ENCODE data around the gene ANKFN1.
"Not testable (repeated sequence)": the region's sequence is repeated elsewhere in the genome, so short reads cannot be mapped to it uniquely, and the experiment has no call there.

ANKFN1 gene

DNA sequence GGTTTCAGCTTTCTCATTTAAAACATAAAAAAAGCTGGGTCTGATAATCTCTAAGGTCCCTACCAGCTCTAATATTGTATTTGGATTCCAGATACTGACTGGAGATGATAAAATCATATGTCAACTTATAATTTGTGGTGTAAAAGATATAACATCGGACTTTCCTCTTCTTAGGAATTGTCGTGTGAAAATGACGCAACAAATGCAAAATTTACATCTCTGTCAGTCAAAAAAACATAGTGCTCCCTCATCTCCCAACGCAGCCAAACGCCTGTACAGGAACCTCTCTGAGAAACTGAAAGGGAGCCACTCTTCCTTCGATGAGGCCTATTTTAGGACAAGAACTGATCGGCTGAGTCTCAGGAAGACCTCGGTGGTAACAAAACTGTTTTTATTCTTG, 197.3 kb downstream of the ANKFN1 start:
- DNase-seq, result no peak

DNA sequence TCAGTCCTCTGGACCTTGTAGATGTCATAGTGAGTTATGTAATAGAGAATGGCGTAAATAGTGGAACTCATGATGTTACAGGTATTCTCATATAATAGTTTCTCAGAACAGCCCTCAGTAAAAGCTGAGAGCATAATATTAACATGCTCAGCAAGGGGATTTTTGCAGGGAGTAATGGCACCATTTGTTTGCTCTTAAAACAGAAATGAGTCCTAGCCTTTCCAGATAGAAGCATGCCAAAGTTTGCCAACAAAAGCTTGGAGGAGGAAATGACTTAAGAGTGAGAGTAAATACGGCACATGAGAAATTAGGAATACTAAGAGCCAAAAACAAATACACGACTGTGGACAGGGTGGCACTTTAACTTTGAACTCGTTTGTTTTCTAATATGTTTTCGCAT, 198.4 kb downstream of the ANKFN1 start:
- DNase-seq, result no peak

GRCh38 chr17:56358651-56359050, 205.4 kb downstream of the ANKFN1 start:
- no peak for DNase-seq

- DNase-seq, result no peak
Measured at GRCh38 chr17:56359518-56359917, 206.2 kb downstream of the ANKFN1 start.

DNA sequence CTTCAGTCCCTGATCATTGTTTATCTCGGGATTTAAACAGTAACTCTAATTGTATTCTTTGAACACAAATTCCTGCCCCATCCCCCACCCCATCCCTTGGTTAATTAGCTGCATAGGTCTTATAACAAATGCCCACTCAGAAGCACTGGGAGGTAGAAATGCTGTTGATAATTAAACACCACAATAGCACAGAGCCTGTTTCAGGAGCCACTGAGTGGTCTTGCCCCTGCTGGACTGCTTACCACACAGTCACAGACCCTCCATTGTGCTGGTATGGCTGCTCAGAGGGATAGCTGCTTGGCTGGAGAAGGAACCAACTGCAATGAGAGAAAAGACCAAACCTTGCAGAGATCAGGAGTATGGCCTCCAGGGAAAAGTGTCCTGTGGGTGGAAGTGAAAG, 214.1 kb downstream of the ANKFN1 start:
- DNase-seq, result no peak

DNA sequence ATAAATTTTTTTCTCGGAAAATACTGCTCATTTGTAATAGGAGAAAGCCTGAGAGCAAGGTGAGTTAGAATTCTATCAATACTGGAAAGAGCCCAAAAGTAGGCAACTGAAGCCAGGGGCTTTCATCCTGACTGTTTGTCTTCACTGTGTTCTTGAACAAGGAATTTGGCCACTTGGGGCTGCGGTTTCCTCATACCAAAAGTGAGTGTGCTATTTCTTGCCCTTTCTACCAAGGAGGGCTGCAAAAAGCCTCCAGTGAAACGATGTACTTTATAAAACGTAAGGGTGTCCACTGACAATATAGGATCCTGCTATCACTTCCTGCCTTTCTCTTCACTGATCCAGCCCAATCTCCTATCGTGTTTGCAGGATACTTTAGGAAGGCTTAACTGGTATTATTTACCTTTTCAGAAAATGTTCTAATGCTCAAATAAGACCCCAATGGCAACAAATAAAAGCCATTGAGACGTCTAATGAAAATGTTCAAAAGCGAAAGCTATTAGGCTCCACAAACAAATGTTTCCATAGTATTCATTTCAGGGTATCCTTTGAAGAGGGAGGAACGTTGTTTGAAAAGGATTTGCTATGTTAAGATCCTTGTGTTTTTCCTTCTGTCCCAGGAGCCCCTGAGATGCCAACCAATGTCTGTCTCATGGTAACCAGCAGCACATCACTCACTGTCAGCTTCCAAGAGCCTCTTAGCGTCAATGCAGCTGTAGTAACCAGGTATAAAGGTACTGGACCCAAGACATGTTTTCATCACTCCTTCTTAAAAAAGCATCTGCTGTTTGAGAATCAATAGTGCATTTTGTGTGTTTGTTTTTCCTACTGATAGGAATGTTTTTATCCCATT, 220.9 kb downstream of the ANKFN1 start:
- no peak for DNase-seq

DNA sequence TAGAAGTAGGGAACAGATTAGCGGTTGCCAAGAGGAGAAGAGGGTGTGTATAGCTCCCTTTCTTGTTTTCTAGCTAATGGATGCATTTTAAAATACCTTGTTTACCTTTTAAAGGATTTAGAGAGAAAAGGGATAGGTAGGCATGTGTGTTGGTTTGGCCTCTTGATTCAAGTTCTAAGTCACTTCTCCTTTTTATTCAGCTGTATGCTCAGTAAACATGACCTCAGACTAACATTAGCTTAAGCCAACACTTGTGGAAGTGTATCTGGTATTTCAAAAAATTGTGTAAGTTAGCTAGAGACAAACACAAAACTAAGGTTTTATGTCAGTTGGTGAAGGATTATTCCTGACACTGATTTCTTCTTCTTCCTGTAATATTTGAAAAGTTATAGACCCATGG, 236.1 kb downstream of the ANKFN1 start:
- no peak for DNase-seq

GRCh38 chr17:56392321-56392720, 239.0 kb downstream of the ANKFN1 start:
- DNase-seq, result no peak

GRCh38 chr17:56393156-56393555, 239.9 kb downstream of the ANKFN1 start:
- no peak for DNase-seq

DNA sequence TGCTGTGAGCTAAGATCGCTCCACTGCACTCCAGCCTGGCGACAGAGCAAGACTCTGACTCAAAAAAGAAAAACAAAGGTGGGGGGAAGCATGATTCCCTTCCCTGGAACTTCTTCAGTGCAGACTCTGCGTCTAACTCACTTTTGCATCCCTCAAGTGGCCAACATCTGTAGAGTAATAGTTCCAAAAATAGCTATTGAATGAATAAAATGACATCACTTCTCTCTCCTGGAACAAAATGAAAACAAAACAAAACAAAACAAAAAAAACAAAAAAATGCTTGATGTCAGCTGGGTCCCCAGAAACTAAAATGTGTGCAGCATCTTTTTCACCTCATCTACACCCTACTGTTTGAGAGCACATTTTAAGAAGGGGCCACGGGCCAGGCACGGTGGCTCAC, 242.5 kb downstream of the ANKFN1 start:
- no peak for DNase-seq

- DNase-seq, result no peak
Measured at GRCh38 chr17:56407086-56407485, 253.8 kb downstream of the ANKFN1 start.

DNA sequence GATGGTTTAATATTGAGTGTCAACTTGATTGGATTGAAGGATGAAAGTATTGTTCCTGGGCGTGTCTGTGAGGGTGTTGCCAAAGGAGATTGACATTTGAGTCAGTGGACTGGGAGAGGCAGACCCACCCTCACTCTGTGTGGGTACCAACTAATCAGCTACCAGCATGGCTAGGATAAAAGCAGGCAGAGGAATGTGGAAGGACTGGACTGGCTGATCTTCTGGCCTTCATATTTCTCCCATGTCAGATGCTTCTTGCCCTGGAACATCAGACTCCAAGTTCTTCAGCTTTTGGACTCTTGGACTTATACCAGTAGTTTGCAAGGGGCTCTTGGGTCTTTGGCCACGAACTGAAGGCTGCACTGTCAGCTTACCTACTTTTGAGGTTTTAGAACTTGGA, 259.1 kb downstream of the ANKFN1 start:
- DNase-seq, result not testable (repeated sequence)

DNA sequence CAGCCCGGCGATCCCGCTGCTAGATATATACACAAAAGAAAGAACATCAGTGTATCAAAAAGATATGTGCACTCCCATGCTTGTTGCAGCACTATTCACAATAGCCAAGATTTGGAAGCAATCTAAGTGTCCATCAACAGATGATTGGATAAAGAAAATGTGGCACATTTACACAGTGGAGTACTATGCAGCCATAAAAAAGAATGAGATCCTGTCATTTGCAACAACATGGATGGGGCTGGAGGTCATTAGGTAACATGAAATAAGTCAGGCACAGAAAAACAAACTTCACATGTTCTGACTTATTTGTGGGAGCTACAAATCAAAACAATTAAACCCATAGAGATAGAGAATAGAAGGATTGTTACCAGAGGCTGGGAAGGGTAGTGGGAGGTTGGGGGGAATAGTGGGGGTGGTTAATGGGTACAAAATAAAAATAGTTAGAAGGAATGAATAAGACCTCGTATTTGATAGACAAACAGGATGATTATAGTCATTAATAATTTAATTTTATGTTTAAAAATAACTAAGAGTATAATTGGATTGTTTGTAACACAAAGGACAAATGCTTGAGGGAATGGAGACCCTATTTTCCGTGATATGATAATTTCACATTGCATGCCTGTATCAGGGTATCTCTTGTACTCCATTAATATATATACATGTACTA, 263.5 kb downstream of the ANKFN1 start:
- no peak for DNase-seq

GRCh38 chr17:56424005-56424404, 270.7 kb downstream of the ANKFN1 start:
- DNase-seq, result no peak

DNA sequence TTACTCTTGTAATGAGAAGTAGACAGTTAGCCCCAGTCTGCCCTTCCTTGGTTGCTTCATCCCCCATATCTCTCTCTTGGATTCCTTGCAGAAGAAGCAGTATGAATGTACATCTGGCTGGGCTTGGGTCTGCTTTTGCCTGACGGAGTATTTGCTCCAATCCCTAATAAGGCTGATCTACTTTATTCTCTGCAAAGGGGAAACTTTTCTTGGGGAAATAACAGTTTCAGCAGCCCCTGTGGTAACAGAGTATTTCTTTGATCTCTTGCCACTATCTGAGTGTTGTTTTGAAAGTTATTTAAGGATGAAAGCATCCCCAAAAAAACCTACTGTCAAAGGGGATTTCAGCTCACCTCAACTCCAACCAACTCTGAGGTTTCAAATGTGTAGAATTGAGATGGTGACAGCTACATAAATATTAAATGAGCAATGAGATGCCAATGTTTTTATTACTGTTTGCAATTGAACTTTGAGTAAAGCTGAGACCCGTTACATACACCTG, 271.3 kb downstream of the ANKFN1 start:
- DNase-seq, result no peak

DNA sequence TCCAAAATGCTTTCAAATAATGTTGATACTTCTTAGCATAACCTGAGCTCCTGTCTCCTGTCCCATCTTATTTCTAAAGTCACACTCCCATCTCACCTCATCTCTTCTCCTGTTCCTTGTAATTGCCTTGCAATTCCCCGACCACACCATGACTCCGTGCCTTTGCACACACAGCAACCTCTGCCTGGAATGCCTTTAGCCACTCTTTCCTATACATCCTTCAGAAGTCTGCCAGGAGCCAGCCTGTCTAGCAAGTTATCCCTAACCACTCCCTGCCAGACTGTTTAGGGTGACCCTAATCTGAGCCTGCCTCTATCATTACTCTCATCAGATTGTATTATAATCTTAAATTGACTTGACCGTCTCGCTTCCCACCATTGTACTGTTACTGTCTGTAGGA, 272.2 kb downstream of the ANKFN1 start:
- DNase-seq, result no peak

GRCh38 chr17:56426901-56427300, 273.6 kb downstream of the ANKFN1 start:
- DNase-seq, result no peak

GRCh38 chr17:56431736-56432135, 278.5 kb downstream of the ANKFN1 start:
- no peak for DNase-seq

DNA sequence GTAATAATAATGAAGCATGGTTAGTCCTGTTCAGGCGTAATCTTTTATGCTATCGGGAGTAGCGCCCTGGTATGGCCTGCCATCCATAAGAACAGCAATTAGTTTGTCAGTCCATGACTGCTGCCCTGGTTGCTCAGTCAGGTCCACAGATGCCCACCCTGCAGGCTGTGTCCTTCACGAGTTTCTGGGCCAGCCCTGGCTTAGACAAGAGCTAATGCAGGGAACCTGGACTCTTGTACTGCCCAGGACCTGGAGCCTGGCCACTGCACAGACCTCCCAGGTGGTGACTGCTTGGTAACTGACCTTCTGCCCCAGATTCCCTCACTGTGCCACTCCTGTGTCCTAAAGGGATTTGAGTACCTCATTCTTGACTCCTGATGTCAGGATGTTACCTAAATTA, 279.2 kb downstream of the ANKFN1 start:
- DNase-seq, result no peak

DNA sequence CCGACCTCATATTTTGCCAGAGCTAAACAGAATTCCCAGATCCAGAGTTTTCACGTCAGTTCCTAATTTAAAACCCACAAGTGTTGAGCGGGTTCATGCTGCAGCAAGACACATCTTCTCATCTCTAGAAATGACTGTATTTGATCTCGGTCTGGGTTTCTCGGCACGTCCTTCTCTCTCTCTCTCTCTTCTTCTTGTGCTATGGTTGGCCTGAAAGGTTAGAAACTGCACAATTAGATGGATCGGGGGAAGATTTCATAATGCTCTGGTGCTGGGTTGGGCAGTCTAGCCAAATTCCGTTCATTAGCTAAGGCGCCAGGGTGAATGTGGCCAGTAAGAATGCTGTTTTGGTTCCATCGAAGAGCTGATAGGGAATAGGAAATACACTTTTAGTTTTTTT, 281.3 kb downstream of the ANKFN1 start:
- no peak for DNase-seq

DNA sequence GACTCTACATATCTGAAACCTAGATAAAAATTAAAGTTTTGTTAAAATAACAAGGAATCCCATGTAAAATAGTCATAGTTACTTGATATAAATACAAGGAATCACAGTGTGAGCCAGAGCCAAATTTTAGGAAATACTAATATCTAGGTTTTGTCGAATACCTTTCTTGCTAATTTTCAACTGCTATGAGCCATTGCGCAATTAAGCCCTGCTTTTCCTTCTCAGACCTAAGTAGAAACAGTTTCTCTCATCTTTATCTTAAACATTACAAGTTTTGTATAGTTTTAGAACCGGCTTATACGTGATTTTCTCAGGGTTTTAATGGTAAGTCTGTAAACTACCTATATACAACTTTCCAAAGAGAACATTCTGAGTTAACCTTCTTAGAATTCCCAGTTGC, 282.9 kb downstream of the ANKFN1 start:
- DNase-seq, result no peak

- no peak for DNase-seq
Measured at GRCh38 chr17:56440419-56440818, 287.1 kb downstream of the ANKFN1 start.

GRCh38 chr17:56441308-56441707, 288.0 kb downstream of the ANKFN1 start:
- DNase-seq, result no peak

All from C1 segment of cervical spinal cord (tissue), 14 donors.